MCF 10A (cell line): ENCODE results near the gene JAKMIP2. TPM values are rescaled to one million over a fixed set of nuclear protein-coding genes. Genes with fewer than 3 reads are reported as not detected.

Experiments used
- BruUV-seq: library from RNA; stranded (reverse); fragments of 400-500 nt; replicated peaks from 2 replicates; lab custom pipeline; 2021; lab: Mats Ljungman, UMichigan
- CTCF ChIA-PET: fragments of 300-600 bp; sonication (Branson Sonifier 250); formaldehyde crosslinking; extraction: SDS; loops from one replicate; lab custom pipeline; 2021; ENCODE audit warnings: antibody characterized with exemption, inconsistent platforms; lab: Yijun Ruan, JAX
- POLR2A ChIA-PET: fragments of 300-600, 350-650 bp; sonication (Branson Sonifier 250); formaldehyde crosslinking; extraction: SDS; loops from one replicate; lab custom pipeline; 2020; ENCODE audit warnings: antibody characterized with exemption, inconsistent platforms; lab: Yijun Ruan, JAX
- DNase-seq: peaks from one replicate; pipeline ENCODE4 v3.0.0-alpha.2; 2018; ENCODE audit not compliant: unreplicated experiment
- H3K27ac Mint-ChIP-seq: one replicate; pipeline ENCODE4 v1.8.0; 2022; ENCODE audit warnings: mild to moderate bottlenecking, low read depth, mixed read lengths; ENCODE audit not compliant: unreplicated experiment
- H3K27me3 Mint-ChIP-seq: one replicate; pipeline ENCODE4 v1.8.0; 2022; ENCODE audit warnings: mixed read lengths; ENCODE audit not compliant: insufficient read depth, unreplicated experiment
- H3K36me3 Mint-ChIP-seq: one replicate; pipeline ENCODE4 v1.8.0; 2022; ENCODE audit warnings: mild to moderate bottlenecking, moderate library complexity, mixed read lengths; ENCODE audit not compliant: insufficient read depth, unreplicated experiment
- H3K4me1 Mint-ChIP-seq: one replicate; pipeline ENCODE4 v1.8.0; 2022; ENCODE audit warnings: mixed read lengths; ENCODE audit not compliant: insufficient read depth, unreplicated experiment
- H3K4me3 Mint-ChIP-seq: one replicate; pipeline ENCODE4 v1.8.0; 2022; ENCODE audit warnings: mild to moderate bottlenecking, moderate library complexity, mixed read lengths; ENCODE audit not compliant: unreplicated experiment
- H3K9me3 Mint-ChIP-seq: one replicate; pipeline ENCODE4 v1.8.0; 2022; ENCODE audit warnings: mixed read lengths; ENCODE audit not compliant: unreplicated experiment
- CTCF ChIP-seq: fragments of 200-600 bp; IDR thresholded peaks from one replicate; pipeline ENCODE4 v1.8.0; 2022; ENCODE audit warnings: antibody characterized with exemption, mild to moderate bottlenecking; ENCODE audit not compliant: unreplicated experiment
- intact Hi-C: fragments of 100-400 bp; cut with micrococcal nuclease; formaldehyde crosslinking; loops from 2 replicates; pipeline ENCODE4 v1.14.1; 2022
- total RNA-seq: library from RNA; stranded (reverse); gene quantifications from 2 replicates; pipeline ENCODE4 v1.2.3, GENCODE V29; 2022

Gene JAKMIP2
- total RNA-seq, 1 experiment from 2014 or later = not detected

GRCh38 chr5:147701468-147701867 is 81.1 kb downstream of the JAKMIP2 start:
- no TSS peak for BruUV-seq
- no peak overlapping the region for H3K4me3 Mint-ChIP-seq
- TF ChIP-seq CTCF = no peak
- H3K9me3 Mint-ChIP-seq = peaks cover 15% of the 10 kb centered on the region
- peaks cover 6% of the 10 kb centered on the region for H3K36me3 Mint-ChIP-seq
- ChIA-PET POLR2A (no interaction called here), CTCF (interaction anchor here (0.6 kb wide), 1 partner anchor 1006 kb away, joined by 7 read pairs; no protein-coding TSS in a partner anchor)
- no peak for DNase-seq
- intact Hi-C loops = no loop called here
- no peaks in the 10 kb centered on the region for H3K4me1 Mint-ChIP-seq
- peaks cover 39% of the 10 kb centered on the region for H3K27me3 Mint-ChIP-seq
- H3K27ac Mint-ChIP-seq = no peak overlapping the region

- intact Hi-C loops = no loop called here
- no peak for DNase-seq
- no peak for TF ChIP-seq CTCF
- BruUV-seq = no TSS peak
- peaks cover 6% of the 10 kb centered on the region for H3K36me3 Mint-ChIP-seq
- H3K9me3 Mint-ChIP-seq = peaks cover 15% of the 10 kb centered on the region
- H3K27ac Mint-ChIP-seq = no peak overlapping the region
- POLR2A ChIA-PET = no interaction called here
- H3K4me1 Mint-ChIP-seq = no peaks in the 10 kb centered on the region
- no peak overlapping the region for H3K4me3 Mint-ChIP-seq
- peaks cover 51% of the 10 kb centered on the region for H3K27me3 Mint-ChIP-seq
- CTCF ChIA-PET = no interaction called here
Observed at GRCh38 chr5:147699496-147700088, 82.9 kb downstream of the JAKMIP2 start.

GRCh38 chr5:147697380-147697779 is 85.1 kb downstream of the JAKMIP2 start:
- Mint-ChIP-seq H3K27ac (no peak overlapping the region), H3K36me3 (peaks cover 6% of the 10 kb centered on the region), H3K4me3 (no peak overlapping the region), H3K27me3 (peaks cover 69% of the 10 kb centered on the region), H3K9me3 (peaks cover 15% of the 10 kb centered on the region), H3K4me1 (no peaks in the 10 kb centered on the region)
- no peak for DNase-seq
- intact Hi-C loops = no loop called here
- no TSS peak for BruUV-seq
- ChIA-PET POLR2A (no interaction called here), CTCF (no interaction called here)
- no peak for TF ChIP-seq CTCF

GRCh38 chr5:147694772-147695171 is 87.8 kb downstream of the JAKMIP2 start:
- H3K27ac Mint-ChIP-seq = no peak overlapping the region
- H3K27me3 Mint-ChIP-seq = peaks cover 59% of the 10 kb centered on the region
- no peak overlapping the region for H3K4me3 Mint-ChIP-seq
- H3K9me3 Mint-ChIP-seq = peaks cover 15% of the 10 kb centered on the region
- POLR2A ChIA-PET = interaction anchor here (0.7 kb wide), 1 partner anchor 124 kb away, joined by 4 read pairs; no protein-coding TSS in a partner anchor
- DNase-seq = no peak
- H3K36me3 Mint-ChIP-seq = no peaks in the 10 kb centered on the region
- no TSS peak for BruUV-seq
- no peak for TF ChIP-seq CTCF
- intact Hi-C loops = no loop called here
- no peaks in the 10 kb centered on the region for H3K4me1 Mint-ChIP-seq
- CTCF ChIA-PET = interaction anchor here (1.0 kb wide), 1 partner anchor 66 kb away, joined by 3 read pairs; no protein-coding TSS in a partner anchor
